Measurements from ENCODE around the gene TSPAN1. TPM values are rescaled to one million over a fixed set of nuclear protein-coding genes. Genes with fewer than 3 reads are reported as not detected.

TSPAN1 gene
- total and polyA plus RNA-seq, 4 donors = 0.33 to 7.0 (median 2.1) TPM

DNA sequence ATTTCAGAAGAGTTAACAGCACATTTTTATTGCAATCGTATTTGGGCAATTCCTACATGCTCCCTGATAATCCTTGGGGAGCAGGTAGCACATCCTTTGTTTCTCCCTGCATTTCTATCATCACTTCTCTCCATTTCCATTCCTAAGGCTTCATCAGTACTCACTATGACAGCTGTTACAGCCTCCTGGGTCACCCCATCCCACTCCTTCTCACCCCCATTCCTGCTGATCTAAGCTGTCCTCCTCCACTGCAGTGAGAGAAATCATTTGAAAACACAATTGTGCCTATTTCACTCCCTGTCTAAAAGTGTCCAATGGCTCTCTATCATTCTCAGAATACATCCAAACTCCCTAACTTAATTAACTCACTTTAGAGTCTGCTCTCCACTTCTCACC lies 17.0 kb upstream of the TSPAN1 start:
- TF ChIP-seq FOXA1 (IDR thresholded peaks at IDR 0.05) = no peak
- TF ChIP-seq, protein P1, sequence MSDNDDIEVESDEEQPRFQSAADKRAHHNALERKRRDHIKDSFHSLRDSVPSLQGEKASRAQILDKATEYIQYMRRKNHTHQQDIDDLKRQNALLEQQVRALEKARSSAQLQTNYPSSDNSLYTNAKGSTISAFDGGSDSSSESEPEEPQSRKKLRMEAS (IDR thresholded peaks at IDR 0.05) = no peak
- no peak for TF ChIP-seq TAF1 (conservative IDR thresholded peaks at IDR 0.05)
- no peak for TF ChIP-seq HNF4A (conservative IDR thresholded peaks at IDR 0.05)
- TF ChIP-seq RAD21 (IDR thresholded peaks at IDR 0.05) = no peak
- TF ChIP-seq NR2F2 (IDR thresholded peaks at IDR 0.05) = no peak
- TF ChIP-seq FOXA2 (IDR thresholded peaks at IDR 0.05) = no peak
- TF ChIP-seq CTCF (IDR thresholded peaks at IDR 0.05; ENCODE audit: low read depth, low read length, missing input control) = no peak
- TF ChIP-seq, protein P2, sequence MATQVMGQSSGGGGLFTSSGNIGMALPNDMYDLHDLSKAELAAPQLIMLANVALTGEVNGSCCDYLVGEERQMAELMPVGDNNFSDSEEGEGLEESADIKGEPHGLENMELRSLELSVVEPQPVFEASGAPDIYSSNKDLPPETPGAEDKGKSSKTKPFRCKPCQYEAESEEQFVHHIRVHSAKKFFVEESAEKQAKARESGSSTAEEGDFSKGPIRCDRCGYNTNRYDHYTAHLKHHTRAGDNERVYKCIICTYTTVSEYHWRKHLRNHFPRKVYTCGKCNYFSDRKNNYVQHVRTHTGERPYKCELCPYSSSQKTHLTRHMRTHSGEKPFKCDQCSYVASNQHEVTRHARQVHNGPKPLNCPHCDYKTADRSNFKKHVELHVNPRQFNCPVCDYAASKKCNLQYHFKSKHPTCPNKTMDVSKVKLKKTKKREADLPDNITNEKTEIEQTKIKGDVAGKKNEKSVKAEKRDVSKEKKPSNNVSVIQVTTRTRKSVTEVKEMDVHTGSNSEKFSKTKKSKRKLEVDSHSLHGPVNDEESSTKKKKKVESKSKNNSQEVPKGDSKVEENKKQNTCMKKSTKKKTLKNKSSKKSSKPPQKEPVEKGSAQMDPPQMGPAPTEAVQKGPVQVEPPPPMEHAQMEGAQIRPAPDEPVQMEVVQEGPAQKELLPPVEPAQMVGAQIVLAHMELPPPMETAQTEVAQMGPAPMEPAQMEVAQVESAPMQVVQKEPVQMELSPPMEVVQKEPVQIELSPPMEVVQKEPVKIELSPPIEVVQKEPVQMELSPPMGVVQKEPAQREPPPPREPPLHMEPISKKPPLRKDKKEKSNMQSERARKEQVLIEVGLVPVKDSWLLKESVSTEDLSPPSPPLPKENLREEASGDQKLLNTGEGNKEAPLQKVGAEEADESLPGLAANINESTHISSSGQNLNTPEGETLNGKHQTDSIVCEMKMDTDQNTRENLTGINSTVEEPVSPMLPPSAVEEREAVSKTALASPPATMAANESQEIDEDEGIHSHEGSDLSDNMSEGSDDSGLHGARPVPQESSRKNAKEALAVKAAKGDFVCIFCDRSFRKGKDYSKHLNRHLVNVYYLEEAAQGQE (IDR thresholded peaks at IDR 0.05) = no peak
- no peak for TF ChIP-seq YY1 (IDR thresholded peaks at IDR 0.05)
- TF ChIP-seq GABPA (IDR thresholded peaks at IDR 0.05 in 1 of 2, conservative IDR thresholded peaks at IDR 0.05 in 1 of 2) = no peak
- TF ChIP-seq RXRA (IDR thresholded peaks at IDR 0.05) = no peak
- TF ChIP-seq SP1 (IDR thresholded peaks at IDR 0.05) = no peak
- H3K4me3 ChIP-seq (ENCODE audit: low read depth in 1 of 3, low read length in 3 of 3) = no peak overlapping the region
- H3K9me3 ChIP-seq (ENCODE audit: control insufficient read depth in 4 of 4, low read length in 3 of 4) = no peaks in the 10 kb centered on the region
- DNase-seq (ENCODE audit: low spot score) = no peak
- H3K27me3 ChIP-seq (ENCODE audit: control insufficient read depth in 4 of 4, insufficient read depth in 4 of 4, low read length in 3 of 4) = no peaks in the 10 kb centered on the region
- WGBS = 91% methylated on average over 1 of the region's 1 CpG
- no peak overlapping the region for H3K27ac ChIP-seq (ENCODE audit: low read depth in 1 of 2, low read length in 2 of 2)
- H3K4me1 ChIP-seq (ENCODE audit: control insufficient read depth in 4 of 4, insufficient read depth in 4 of 4, low read length in 3 of 4) = no peaks in the 10 kb centered on the region
- H3K9ac ChIP-seq (ENCODE audit: low read depth in 1 of 2, low read length in 2 of 2) = no peak overlapping the region
- H3K36me3 ChIP-seq (ENCODE audit: control insufficient read depth in 4 of 4, insufficient read depth in 3 of 4, low read depth in 1 of 4, low read length in 3 of 4) = no peaks in the 10 kb centered on the region

DNA sequence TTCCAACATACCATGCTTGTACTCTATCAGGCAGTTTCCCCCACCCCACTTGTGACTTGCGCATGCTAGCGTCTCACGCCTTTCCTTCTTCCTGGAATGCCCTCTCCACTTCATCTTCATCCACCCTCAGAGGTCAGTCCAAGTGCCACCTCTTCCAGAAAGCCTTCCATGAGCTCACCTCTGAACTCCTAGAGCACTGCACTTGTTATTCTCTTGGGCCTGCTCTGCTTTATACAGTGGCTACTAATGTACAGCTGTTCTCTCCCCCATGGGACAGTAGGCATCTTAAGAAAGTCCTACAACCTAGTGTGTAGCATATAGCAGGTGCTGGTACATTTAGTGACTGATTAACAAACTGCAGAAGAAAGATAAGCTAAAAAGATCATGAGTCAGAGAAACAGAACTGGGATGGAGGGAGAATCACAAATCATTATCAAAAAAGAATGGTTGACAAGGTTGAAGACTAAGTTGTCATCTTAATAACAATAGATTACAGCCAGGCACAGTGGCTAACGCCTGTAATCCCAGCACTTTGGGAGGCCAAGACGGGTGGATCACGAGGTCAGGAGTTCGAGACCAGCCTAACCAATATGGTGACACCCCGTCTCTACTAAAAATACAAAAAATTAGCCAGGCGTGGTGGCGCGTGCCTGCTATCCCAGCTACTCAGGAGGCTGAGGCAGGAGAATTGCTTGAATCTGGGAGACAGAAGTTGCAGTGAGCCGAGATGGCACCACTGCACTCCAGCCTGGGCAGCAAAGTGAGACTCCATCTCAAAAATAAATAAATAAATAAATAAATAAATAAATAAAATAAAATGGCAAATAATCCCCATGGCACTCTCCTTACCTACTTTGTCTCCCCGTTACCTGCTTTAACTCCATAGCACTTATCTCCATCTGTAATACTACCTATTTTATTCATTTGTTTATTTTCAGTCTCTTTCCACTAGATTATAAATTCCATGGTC lies 16.3 kb upstream of the TSPAN1 start:
- DNase-seq (ENCODE audit: low spot score) = no peak
- TF ChIP-seq CTCF (IDR thresholded peaks at IDR 0.05; ENCODE audit: low read depth, low read length, missing input control) (no peak), SP1 (IDR thresholded peaks at IDR 0.05) (no peak)
- no peak overlapping the region for H3K4me3 ChIP-seq (ENCODE audit: low read depth in 1 of 3, low read length in 3 of 3)
- H3K36me3 ChIP-seq (ENCODE audit: control insufficient read depth in 4 of 4, insufficient read depth in 3 of 4, low read depth in 1 of 4, low read length in 3 of 4) = no peaks in the 10 kb centered on the region
- no peaks in the 10 kb centered on the region for H3K9me3 ChIP-seq (ENCODE audit: control insufficient read depth in 4 of 4, low read length in 3 of 4)
- no peak overlapping the region for H3K9ac ChIP-seq (ENCODE audit: low read depth in 1 of 2, low read length in 2 of 2)
- WGBS = 91% methylated on average over 13 of the region's 13 CpGs
- no peaks in the 10 kb centered on the region for H3K27me3 ChIP-seq (ENCODE audit: control insufficient read depth in 4 of 4, insufficient read depth in 4 of 4, low read length in 3 of 4)
- H3K27ac ChIP-seq (ENCODE audit: low read depth in 1 of 2, low read length in 2 of 2) = no peak overlapping the region
- H3K4me1 ChIP-seq (ENCODE audit: control insufficient read depth in 4 of 4, insufficient read depth in 4 of 4, low read length in 3 of 4) = no peaks in the 10 kb centered on the region

Data from liver (tissue), 9 donors.